Amniotic epithelial cell (primary cell): ENCODE results near the gene SIRPD.
"Not testable (repeated sequence)": the region's sequence is repeated elsewhere in the genome, so short reads cannot be mapped to it uniquely, and the experiment has no call there.

Experiments used
- DNase-seq: peaks from one replicate; pipeline ENCODE4 v3.0.0-alpha.2; 2010; ENCODE audit warnings: low read depth

Gene SIRPD

GRCh38 chr20:1557605-1558004 is at the start of gene SIRPD:
Gene SIRPD, minus strand, starts transcription at chr20:1557705. Its CDS starts 52 bp downstream, at chr20:1557653.
- no peak for DNase-seq

- DNase-seq = no peak
Observed at GRCh38 chr20:1600736-1601135, 43.2 kb upstream of the SIRPD start.

- no peak for DNase-seq
Observed at GRCh38 chr20:1595333-1595732, 37.8 kb upstream of the SIRPD start.

- DNase-seq = no peak
Observed at GRCh38 chr20:1588533-1589460, 31.3 kb upstream of the SIRPD start.

GRCh38 chr20:1587781-1588532 is 30.5 kb upstream of the SIRPD start:
- DNase-seq = no peak

GRCh38 chr20:1579488-1579887 is 22.0 kb upstream of the SIRPD start:
- DNase-seq = no peak

- DNase-seq = no peak
Observed at GRCh38 chr20:1577906-1578305, 20.4 kb upstream of the SIRPD start.

GRCh38 chr20:1577313-1577712 is 19.8 kb upstream of the SIRPD start:
- DNase-seq = not testable (repeated sequence)

GRCh38 chr20:1576641-1577040 is 19.1 kb upstream of the SIRPD start:
- DNase-seq = no peak

GRCh38 chr20:1576003-1576402 is 18.5 kb upstream of the SIRPD start:
- DNase-seq = not testable (repeated sequence)

GRCh38 chr20:1571583-1571982 is 14.1 kb upstream of the SIRPD start:
- DNase-seq = not testable (repeated sequence)

GRCh38 chr20:1569415-1569881 is 11.9 kb upstream of the SIRPD start:
- no peak for DNase-seq

- DNase-seq = no peak
Observed at GRCh38 chr20:1568163-1568490, 10.6 kb upstream of the SIRPD start.

GRCh38 chr20:1567392-1568162 is 10.1 kb upstream of the SIRPD start:
- no peak for DNase-seq

GRCh38 chr20:1566701-1567100 is 9.2 kb upstream of the SIRPD start:
- no peak for DNase-seq

GRCh38 chr20:1565461-1565860 is 8.0 kb upstream of the SIRPD start:
- no peak for DNase-seq

- DNase-seq = no peak
Observed at GRCh38 chr20:1563598-1563997, 6.1 kb upstream of the SIRPD start.

GRCh38 chr20:1562622-1563021 is 5.1 kb upstream of the SIRPD start:
- DNase-seq = no peak

- DNase-seq = no peak
Observed at GRCh38 chr20:1561350-1561749, 3.8 kb upstream of the SIRPD start.

- no peak for DNase-seq
Observed at GRCh38 chr20:1555952-1556351, 1.6 kb downstream of the SIRPD start.

- DNase-seq = peak; percentile 1
Observed at GRCh38 chr20:1539816-1540419, 17.6 kb downstream of the SIRPD start.

GRCh38 chr20:1538655-1539054 is 18.9 kb downstream of the SIRPD start:
- DNase-seq = no peak
